ENCODE data around the gene ATP11A. TPM values are rescaled to one million over a fixed set of nuclear protein-coding genes. Genes with fewer than 3 reads are reported as not detected.

ATP11A gene
- polyA plus RNA-seq, 3 donors = 38.4 to 87.7 (median 43.9) TPM

DNA sequence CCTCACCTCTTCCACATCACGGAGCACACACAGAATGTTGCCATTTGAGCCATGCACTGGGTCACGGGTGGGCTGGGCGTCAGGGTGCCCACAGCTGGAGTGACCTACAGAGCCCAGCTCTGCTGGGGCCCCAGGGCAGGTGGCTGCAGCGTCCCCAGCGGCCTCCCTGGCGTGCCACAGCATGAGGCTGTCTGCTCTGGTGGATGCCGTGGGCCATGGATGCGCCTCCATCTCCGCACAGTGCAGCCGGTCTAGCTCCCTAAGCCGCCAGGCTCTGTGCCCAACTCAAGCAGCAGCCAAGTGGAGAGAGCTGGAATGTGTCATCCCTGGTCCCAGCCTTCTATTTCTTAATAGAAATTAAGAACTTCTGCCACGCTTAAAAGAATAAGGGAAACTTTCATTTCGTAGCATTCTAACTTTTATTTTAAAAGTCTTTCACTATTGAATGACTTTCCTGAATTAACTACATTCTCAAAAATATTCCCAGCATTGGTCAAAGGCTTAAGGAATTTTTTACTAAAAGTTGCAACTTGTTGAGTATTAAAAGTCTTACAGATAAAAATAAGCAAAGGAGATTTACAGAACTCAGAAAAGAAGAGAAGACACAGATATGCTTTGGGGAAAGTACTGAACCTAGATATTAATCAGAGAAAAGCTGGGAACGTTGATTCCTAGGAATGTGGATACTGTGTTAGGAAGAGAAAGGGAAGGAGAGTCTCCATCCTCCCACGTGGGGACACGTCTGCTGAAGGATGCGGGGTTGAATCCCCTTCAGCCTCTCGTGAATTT is 59.3 kb downstream of the ATP11A start:
- no peak for DNase-seq (ENCODE audit: extremely low read depth in 1 of 11, low read depth in 9 of 11, low spot score in 4 of 11)

DNA sequence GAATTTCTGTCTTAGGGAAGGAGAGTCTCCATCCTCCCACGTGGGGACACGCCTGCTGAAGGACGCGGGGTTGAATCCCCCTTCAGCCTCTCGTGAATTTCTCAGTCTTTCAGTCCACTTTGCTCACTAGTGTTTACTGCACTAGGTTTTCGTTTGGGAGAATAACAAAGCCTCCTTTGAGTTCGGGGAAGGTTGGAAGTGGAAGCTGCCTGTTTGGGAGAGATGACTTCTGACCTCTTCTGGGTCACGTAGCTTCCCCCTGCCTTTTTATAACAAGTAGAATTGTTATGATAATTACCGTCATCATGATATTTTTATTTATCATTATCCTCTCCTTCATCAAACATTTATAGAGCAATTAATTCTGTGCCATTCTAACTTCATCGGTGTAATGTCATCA is 60.7 kb downstream of the ATP11A start:
- DNase-seq (ENCODE audit: extremely low read depth in 1 of 11, low read depth in 9 of 11, low spot score in 4 of 11) = no peak

DNA sequence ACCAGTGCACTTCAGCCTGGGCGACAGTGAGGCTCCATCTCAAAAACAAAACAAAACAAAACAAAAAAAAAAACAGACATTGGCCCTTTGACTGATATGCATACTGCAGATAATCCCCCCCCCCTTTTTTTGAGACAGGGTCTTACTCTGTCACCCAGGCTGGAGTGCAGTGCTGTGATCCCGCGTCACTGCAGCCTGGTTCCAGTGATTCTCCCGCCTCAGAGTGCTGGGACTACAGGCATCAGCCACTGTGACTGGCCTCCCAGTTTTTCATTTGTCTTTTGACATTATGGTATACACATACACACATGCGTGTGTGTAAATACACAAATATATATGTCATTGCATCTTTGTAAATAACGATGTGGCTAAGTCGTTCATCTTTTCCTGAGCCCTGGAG is 61.8 kb downstream of the ATP11A start:
- no peak for DNase-seq (ENCODE audit: extremely low read depth in 1 of 11, low read depth in 9 of 11, low spot score in 4 of 11)

DNA sequence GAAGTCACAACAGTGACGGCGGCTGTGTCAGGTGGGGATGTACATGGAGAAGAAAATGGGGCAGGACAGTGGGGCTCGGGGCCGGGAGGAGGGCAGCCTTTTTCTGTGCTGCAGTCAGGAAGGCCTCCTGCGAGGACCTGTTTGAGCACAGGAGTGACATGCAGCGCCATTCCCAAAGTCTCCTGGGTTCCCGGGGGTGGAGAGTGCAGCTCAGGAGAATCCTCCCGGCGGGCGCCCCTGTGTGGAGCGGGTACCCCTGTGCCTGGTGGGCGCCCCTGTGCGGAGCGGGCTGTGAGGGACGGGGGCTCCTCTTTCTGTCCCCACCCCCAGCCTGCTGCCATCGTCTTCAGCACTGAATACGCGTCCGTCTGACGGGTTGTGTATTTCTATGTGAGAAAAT is 62.4 kb downstream of the ATP11A start:
- DNase-seq (ENCODE audit: extremely low read depth in 1 of 11, low read depth in 9 of 11, low spot score in 4 of 11) = no peak

DNA sequence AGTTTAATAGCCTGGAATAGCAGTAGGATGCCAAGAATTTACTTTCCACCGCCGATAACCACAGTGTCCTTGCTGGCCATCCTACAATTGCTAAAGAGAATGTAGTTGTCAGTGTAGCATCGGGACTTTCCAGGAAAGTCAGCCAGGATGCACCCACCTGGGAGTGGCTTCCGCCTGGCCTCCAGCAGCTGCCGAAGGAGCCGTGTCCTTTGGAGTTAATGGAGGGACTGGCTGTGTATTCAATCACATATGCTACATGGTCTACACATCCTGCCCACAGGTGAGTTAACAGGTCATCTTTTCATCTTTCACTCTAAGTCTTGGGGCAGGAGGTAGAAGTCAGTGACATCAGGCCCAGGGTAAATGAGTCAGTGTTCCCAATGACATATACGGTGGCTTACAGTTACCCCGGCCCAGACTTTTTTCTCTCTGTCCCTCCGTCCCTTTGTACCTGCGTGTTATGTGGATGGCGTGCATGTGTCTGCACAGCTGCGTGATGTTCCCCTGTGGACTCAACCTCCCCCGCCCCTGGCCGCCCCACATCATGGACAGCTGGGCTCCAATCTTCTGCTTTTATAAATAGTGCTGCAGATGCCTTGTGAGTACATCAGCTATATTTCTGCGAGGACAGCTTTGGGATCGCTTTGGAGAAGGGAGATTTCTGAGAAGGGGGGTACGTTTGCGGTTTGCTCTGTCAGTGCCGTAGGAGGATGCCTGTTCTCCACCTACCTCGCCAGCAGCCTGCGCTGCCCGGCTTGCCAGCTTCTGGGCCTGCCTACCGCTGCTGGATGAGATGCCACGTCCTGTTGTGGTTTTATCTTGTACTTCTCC is 63.1 kb downstream of the ATP11A start:
- no peak for DNase-seq (ENCODE audit: extremely low read depth in 1 of 11, low read depth in 9 of 11, low spot score in 4 of 11)

DNA sequence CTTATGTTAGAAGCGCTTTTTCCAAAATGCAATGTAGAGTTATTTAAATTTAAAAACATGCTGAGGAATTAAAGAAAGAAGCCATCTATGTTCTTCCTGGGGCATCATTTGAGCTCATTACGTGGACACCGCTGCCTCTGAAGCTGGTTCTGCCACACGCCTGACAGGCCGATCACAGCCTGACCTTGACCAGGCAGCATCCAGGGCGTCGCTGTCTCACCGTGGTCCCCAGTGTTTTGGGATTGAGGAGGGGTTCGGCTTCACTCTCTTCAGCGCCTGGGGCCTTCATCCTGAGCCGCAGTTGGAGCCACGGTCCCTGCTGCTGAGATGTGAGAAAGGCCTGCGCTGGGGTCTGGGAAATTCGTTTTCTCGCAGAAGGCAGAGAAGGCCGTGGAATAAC is 64.0 kb downstream of the ATP11A start:
- no peak for DNase-seq (ENCODE audit: extremely low read depth in 1 of 11, low read depth in 9 of 11, low spot score in 4 of 11)

DNA sequence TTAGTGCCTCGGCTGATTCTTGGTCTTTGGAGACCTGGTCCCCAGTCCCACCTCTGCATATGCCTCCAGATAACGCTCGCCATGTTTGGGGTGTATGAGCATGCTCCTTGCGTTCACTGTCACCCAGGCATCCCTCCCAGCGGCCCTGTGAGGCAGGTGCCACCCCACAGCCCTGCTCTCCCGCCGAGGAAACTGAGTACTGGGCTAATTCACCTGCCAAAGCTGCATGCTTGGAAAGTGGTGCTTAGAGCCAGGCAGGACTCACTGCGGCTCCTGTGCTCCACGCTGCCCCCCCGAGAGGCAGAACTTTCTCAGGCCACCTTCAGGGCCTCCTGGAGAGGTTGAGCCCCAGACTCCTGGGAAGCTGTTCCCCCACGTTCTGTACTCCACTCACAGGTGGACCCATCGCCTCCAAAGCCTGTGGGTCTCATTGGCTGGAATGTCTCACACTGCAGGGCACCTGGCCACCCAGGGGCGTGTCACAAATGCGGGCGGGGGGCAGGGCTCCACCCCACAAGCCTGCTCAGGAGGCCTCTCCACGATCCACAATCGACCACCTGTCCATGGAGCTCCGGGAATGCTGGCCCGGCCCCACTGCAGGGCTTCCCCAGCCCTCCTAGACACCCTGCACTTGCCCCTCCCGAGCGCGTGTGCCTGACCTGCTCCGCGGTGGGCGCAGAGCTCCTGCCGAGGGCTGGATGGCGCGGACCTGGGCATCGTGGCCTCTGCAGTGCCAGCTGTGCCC is 64.6 kb downstream of the ATP11A start:
- DNase-seq (ENCODE audit: extremely low read depth in 1 of 11, low read depth in 9 of 11, low spot score in 4 of 11) = no peak

DNA sequence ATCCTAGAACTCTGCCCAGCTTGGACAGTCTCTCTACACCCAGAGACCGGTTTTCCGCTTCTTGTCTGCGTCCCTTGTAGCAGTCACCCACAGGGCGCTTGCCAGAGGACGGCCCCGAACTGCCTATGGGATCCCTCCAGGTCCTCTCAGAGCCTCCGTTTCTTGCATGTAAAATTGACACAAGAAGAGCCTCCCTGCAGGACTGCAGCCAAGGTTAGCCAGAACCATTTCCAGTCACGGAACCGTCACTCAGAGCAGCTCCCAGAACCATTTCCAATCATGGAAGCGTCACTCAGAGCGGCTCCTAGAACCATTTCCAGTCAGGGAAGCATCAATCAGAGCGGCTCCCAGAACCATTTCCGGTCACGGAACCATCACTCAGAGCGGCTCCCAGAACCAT is 65.5 kb downstream of the ATP11A start:
- DNase-seq (ENCODE audit: extremely low read depth in 1 of 11, low read depth in 9 of 11, low spot score in 4 of 11) = no peak

DNA sequence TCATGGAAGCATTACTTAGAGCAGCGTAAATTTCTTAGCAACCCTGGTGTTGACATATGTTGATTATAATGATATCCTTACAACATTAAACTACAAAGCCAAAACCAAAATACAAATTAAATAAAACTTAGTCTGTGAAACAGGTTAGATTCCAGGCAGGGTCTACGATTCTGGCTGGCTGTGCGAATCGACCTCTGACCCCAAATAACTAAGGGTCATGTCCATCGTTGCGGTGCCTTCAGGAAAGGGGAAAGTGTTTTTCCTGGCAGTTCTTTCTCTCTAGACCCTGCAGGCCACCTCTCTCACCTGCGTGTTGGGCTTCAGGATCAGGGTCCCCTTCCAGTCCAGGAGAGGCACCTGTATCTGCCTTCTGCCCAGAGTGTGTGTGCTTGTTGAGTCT is 66.2 kb downstream of the ATP11A start:
- DNase-seq (ENCODE audit: extremely low read depth in 1 of 11, low read depth in 9 of 11, low spot score in 4 of 11) = no peak

DNA sequence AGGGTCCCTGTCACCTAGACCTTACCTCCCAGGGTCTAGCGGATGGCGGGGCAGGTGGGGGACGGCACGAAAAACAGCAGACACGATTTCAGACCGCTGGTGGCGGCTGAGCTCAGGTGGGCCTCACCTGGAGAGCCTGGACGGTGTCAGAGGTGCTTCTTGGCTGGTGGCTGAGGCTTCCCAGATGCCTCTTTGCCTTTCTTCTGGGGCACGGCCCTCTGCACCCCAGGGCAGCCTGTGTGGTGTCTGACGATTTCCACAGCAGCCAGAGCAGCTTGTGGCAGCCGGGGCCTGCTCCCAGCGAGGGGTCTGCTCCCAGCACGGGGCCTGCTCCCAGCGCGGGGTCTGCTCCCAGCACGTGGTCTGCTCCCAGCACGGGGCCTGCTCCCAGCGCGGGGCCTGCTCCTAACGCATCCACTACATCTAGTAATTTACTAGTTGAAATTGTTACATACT is 66.7 kb downstream of the ATP11A start:
- no peak for DNase-seq (ENCODE audit: extremely low read depth in 1 of 11, low read depth in 9 of 11, low spot score in 4 of 11)

DNA sequence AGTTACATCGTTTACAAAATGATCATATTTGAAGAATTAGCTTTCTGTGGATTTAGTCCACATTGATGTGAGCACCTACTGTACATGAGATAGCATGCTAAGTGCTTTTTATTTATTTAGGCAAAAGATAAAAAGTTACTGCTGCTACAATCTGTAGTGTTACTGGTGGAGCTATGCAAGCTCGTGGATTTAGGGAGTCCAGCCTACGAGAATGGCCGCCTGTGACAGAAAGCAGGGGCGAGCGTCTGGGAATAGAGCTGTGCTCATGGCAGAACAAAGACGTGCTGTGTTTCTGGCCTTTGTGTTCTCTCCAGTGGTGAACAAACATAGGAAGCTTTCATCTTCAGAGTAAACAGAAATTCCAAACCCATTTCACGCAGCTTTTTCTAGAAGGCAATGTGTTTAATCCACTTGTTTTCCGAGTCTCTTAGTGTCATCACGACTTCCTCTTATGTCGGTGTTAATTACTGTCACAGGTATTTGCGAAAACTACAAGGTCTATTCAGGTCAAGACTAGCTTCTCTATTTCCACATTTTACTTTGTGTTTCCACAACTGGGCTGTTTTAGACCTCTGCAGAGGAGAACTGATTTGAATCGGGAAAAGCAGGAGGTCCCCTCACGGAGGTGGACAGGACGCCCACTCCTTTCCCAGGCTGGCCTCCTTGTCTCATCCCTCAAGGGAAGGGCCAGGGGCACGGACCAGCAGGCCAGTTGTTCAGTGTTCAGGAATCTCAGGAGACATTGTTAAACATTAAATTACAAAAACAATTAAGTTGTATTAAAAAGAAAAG is 67.3 kb downstream of the ATP11A start:
- no peak for DNase-seq (ENCODE audit: extremely low read depth in 1 of 11, low read depth in 9 of 11, low spot score in 4 of 11)

DNA sequence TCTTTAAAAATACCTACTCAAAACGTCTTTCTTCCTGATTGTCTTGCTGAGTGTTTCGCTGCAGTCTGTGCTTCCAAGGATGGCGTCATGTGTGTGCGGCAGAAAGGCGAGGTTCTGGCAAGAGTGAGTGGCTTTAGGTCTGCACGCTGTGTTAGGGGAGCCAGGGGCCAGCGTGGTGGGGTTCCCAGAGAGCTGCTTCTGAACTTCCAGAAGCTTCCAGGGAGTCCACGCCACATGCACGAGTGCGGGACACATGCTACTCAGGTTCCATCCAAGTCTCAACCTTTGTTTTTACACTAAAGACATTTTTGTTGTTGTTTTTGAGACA is 67.9 kb downstream of the ATP11A start:
- no peak for DNase-seq (ENCODE audit: extremely low read depth in 1 of 11, low read depth in 9 of 11, low spot score in 4 of 11)

DNA sequence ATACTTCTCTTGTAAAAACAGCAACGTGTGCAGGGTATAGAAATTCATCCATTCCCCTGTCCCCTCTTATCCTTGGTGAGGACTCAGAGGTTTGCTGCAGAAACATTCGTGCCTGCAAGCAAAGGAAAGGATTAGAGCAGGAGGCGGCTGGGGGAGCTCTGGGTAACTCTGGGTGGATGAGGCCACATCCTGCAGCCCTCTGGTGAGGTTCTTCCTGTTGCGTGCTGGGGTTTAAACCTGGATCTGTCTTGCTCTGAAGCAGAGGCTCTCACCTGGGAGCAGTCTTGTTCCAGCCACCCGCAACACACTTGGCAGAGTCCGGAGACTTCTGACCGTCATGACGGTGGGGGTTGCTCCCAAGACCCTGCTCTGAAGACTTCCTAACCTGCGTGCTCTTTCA is 69.2 kb downstream of the ATP11A start:
- DNase-seq (ENCODE audit: extremely low read depth in 1 of 11, low read depth in 9 of 11, low spot score in 4 of 11) = no peak

DNA sequence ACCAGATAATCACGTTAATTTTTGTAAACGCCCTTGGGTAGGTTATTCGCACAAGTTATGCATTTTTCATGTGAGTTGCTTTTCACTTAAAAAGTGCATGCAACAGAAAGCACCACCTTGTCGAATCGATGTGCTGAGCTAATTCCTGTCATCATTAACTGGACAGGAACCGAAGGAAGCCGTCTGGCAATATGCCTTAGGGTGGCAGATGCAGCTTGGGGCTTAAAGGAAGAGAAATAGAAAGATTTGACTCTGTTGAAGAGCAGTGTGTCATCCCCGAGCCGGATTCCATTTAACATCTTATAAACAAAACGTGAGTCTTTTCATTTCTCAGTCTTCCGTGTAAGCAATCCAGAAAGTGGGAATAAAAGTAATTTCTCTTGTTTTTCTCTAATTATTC is 70.0 kb downstream of the ATP11A start:
- DNase-seq (ENCODE audit: extremely low read depth in 1 of 11, low read depth in 9 of 11, low spot score in 4 of 11) = no peak

DNA sequence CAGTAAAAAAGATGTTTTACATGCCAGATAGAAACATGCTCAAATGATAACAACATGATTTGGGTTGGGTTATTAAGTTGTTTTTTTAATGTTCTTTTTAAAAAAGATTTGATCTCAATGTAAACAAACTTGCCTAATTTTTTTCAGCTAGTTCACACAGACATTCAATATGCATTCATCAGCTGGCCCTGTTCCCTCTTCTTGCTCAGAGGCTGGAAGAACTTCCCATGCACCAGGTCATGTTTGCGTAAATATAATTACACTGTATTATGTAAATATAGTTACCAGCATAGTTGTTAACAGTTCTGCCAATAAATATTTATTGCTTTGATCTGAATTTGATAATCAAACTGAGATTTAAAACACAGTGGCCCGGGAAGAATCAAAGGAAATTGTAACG is 70.6 kb downstream of the ATP11A start:
- no peak for DNase-seq (ENCODE audit: extremely low read depth in 1 of 11, low read depth in 9 of 11, low spot score in 4 of 11)

DNA sequence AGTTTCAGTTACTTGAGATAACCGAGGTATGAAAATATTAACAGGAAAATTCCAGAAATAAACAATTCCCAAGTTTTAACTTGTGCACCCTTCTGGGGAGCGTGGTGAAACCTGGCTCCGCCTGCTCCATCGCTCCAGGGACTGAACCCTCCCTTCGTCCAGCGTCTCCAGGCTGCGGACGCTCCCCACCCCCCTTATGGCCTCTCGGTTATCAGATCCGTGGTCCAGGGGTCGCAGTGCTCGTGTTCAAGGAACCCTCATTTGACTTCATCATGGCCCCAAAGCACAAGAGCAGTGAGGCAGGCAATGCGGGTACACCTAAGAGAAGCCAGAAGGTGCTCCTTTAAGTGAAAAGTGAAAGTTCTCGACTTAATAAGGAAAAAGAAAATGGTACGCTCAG is 71.1 kb downstream of the ATP11A start:
- DNase-seq (ENCODE audit: extremely low read depth in 1 of 11, low read depth in 9 of 11, low spot score in 4 of 11) = no peak

DNA sequence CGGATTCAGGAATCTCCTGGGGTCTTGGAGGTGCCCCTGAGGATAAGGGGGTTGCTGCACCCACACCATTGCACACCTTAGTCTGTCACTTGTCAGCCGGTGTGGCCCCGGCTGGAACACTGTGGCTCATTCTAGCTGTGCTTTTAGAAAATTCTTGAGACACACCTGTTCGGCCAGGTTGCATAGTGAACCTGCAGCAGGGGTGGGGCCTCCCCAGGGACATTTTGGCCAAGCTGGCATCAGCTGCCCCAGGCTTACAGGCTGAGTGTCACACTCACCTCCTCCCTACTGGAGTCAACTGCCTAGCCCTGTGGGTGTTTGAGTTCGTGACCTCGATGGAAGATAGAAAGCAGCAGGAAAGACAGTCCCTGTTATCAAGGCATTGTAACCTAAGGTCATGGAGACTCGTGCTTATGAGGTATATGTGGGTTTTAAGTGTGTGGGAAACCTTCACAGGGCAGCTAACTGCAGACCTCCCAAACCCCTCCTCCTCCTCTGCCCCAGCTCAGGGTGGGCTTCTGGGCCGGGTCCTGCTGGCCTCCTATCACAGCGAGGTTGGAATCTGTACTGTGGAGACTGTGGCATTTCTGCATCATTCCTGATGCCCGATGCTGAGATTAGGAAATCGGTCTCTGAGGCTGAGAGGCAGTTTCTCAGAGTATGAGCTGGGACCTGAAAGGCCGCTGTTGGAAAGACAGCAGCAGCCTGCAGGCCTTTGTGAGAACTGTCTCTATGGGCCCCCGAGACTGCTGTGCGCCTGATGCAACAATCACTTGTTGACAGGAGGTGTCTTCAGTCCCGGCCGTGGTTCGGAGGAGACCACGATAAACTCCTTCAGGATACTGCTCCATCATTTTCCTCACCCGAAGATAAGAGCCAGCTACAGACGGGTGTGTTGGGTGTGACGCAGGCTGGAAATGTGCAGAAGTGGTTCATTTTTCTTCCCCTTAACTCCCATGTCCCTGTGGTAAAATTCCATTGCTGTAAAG is 72.2 kb downstream of the ATP11A start:
- DNase-seq (ENCODE audit: extremely low read depth in 1 of 11, low read depth in 9 of 11, low spot score in 4 of 11) = no peak

DNA sequence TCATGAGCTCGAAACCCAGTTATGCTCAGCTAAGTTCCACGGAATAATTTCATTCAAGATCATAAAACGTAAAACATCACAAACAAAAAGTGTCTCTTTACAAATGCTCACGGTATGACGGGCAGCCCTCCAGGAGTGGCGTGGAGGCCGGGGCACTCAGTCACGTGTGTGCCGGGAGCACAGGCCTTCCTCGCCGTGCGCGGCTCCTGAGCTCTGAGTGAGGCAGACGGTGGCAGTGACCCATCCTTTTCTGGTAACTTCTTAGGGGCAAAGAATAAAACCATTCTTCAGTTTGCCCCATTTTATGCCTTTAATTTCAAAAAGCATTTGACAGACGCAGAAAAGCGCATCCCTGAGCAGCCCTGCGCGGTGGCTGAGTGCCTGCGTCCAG is 72.8 kb downstream of the ATP11A start:
- no peak for DNase-seq (ENCODE audit: extremely low read depth in 1 of 11, low read depth in 9 of 11, low spot score in 4 of 11)

All from renal cortex interstitium (tissue), 11 donors.